ENCODE data around the gene PRKAG1. TPM values are rescaled to one million over a fixed set of nuclear protein-coding genes. Genes with fewer than 3 reads are reported as not detected.

The PRKAG1 gene
- polyA plus RNA-seq, 2 of the 4 experiments (the other 2 are of a cell fraction): 40.0 to 100 TPM

GRCh38 chr12:49032276-49032675, 13.7 kb upstream of the PRKAG1 start:
- CTCF ChIA-PET: interaction anchor here (1.2 to 5.2 kb wide), 4 partner anchors 10 to 12 kb away, joined by 4 to 34 read pairs (median 6); no protein-coding TSS in a partner anchor
- no peaks in the 10 kb centered on the region for H3K9me3 ChIP-seq
- H3K4me2 ChIP-seq: no peak overlapping the region
- POLR2A ChIA-PET: interaction anchor here (0.7 kb wide), 1 partner anchor 12 kb away, joined by 3 read pairs; no protein-coding TSS in a partner anchor
- no peak overlapping the region for H3K27ac ChIP-seq
- TF ChIP-seq HDAC2 (IDR thresholded peaks at IDR 0.05) (no peak), HOXB5 (CRISPR knock-in tag; IDR thresholded peaks at IDR 0.05) (no peak), HEYL (CRISPR knock-in tag; IDR thresholded peaks at IDR 0.05) (no peak), CHD4 (IDR thresholded peaks at IDR 0.05; ENCODE audit: borderline replicate concordance) (no peak), SMC3 (IDR thresholded peaks at IDR 0.05) (no peak), EP300 (IDR thresholded peaks at IDR 0.05) (no peak), RARB (CRISPR knock-in tag; IDR thresholded peaks at IDR 0.05) (no peak), EHMT2 (IDR thresholded peaks at IDR 0.05; ENCODE audit: low read depth) (no peak)
- TF ChIP-seq, protein P1, sequence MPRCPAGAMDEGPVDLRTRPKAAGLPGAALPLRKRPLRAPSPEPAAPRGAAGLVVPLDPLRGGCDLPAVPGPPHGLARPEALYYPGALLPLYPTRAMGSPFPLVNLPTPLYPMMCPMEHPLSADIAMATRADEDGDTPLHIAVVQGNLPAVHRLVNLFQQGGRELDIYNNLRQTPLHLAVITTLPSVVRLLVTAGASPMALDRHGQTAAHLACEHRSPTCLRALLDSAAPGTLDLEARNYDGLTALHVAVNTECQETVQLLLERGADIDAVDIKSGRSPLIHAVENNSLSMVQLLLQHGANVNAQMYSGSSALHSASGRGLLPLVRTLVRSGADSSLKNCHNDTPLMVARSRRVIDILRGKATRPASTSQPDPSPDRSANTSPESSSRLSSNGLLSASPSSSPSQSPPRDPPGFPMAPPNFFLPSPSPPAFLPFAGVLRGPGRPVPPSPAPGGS (IDR thresholded peaks at IDR 0.05): no peak
- TF ChIP-seq, protein P2, sequence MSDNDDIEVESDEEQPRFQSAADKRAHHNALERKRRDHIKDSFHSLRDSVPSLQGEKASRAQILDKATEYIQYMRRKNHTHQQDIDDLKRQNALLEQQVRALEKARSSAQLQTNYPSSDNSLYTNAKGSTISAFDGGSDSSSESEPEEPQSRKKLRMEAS (IDR thresholded peaks at IDR 0.05): no peak
- TF ChIP-seq, protein P3, sequence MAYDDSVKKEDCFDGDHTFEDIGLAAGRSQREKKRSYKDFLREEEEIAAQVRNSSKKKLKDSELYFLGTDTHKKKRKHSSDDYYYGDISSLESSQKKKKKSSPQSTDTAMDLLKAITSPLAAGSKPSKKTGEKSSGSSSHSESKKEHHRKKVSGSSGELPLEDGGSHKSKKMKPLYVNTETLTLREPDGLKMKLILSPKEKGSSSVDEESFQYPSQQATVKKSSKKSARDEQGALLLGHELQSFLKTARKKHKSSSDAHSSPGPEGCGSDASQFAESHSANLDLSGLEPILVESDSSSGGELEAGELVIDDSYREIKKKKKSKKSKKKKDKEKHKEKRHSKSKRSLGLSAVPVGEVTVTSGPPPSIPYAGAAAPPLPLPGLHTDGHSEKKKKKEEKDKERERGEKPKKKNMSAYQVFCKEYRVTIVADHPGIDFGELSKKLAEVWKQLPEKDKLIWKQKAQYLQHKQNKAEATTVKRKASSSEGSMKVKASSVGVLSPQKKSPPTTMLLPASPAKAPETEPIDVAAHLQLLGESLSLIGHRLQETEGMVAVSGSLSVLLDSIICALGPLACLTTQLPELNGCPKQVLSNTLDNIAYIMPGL (CRISPR knock-in tag; IDR thresholded peaks at IDR 0.05; ENCODE audit: borderline replicate concordance): no peak
- DNase-seq (ENCODE audit: low read depth in 1 of 2, low spot score in 1 of 2) (no peak), ATAC-seq (peak in 1 of 2 experiments; percentile 5; a peak in 2 of 6 replicates), FAIRE-seq (no peak)
- no peak overlapping the region for H3K4me3 ChIP-seq
- H3K4me1 ChIP-seq: no peaks in the 10 kb centered on the region
- 72% methylated on average over 4 of the region's 4 CpGs for WGBS (ENCODE audit: missing lambda C conversion rate)

DNA sequence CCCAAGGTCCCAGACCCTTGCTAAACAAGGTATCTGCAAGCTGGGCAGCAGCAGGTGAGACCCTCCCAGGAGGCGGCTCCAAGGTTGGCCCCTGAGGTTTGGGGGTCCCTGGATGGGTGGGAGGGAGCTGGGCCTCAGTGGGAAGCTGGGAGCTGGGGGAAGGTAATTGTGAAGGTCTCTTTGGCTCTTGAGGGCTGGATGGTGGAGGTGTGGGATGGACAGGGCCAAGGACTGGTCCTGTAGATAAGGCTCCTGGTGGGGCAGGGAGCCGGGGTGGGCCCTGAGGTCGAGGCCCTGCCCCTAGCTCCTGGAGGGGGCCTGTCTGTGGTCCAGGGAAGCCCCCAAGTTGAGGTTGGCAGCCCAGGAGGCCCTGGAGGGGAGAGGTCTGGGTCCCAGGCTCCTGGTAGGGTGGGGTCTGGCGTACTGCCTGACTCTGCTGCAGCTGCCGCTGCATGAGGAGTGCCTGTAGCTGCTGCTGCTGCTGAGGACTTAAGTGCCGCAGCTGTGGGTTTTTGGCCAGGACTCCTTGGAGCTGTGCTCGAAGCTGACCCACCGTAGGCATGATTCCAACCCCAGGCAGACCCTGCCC, 13.1 kb upstream of the PRKAG1 start:
- TF ChIP-seq ZNF302 (CRISPR knock-in tag; IDR thresholded peaks at IDR 0.05) (no peak), HOXB5 (CRISPR knock-in tag; IDR thresholded peaks at IDR 0.05) (no peak), SMC3 (IDR thresholded peaks at IDR 0.05) (no peak), MAZ (IDR thresholded peaks at IDR 0.05; ENCODE audit: borderline replicate concordance, low read depth, low read length) (no peak), BHLHE40 (IDR thresholded peaks at IDR 0.05; ENCODE audit: low read depth, low read length) (no peak)
- TF ChIP-seq, protein P4, sequence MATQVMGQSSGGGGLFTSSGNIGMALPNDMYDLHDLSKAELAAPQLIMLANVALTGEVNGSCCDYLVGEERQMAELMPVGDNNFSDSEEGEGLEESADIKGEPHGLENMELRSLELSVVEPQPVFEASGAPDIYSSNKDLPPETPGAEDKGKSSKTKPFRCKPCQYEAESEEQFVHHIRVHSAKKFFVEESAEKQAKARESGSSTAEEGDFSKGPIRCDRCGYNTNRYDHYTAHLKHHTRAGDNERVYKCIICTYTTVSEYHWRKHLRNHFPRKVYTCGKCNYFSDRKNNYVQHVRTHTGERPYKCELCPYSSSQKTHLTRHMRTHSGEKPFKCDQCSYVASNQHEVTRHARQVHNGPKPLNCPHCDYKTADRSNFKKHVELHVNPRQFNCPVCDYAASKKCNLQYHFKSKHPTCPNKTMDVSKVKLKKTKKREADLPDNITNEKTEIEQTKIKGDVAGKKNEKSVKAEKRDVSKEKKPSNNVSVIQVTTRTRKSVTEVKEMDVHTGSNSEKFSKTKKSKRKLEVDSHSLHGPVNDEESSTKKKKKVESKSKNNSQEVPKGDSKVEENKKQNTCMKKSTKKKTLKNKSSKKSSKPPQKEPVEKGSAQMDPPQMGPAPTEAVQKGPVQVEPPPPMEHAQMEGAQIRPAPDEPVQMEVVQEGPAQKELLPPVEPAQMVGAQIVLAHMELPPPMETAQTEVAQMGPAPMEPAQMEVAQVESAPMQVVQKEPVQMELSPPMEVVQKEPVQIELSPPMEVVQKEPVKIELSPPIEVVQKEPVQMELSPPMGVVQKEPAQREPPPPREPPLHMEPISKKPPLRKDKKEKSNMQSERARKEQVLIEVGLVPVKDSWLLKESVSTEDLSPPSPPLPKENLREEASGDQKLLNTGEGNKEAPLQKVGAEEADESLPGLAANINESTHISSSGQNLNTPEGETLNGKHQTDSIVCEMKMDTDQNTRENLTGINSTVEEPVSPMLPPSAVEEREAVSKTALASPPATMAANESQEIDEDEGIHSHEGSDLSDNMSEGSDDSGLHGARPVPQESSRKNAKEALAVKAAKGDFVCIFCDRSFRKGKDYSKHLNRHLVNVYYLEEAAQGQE (IDR thresholded peaks at IDR 0.05): no peak
- Histone ChIP-seq H3K27ac (no peak overlapping the region), H3K4me3 (no peak overlapping the region), H3K9me3 (no peaks in the 10 kb centered on the region), H3K4me1 (no peaks in the 10 kb centered on the region), H3K4me2 (no peak overlapping the region)
- 91% methylated on average over 6 of the region's 8 CpGs for WGBS (ENCODE audit: missing lambda C conversion rate)
- ChIA-PET POLR2A (interaction anchor here (0.7 kb wide), 1 partner anchor 12 kb away, joined by 3 read pairs; no protein-coding TSS in a partner anchor), CTCF (interaction anchor here (0.6 to 5.2 kb wide), 6 partner anchors 9 to 43 kb away, joined by 3 to 34 read pairs (median 5); no protein-coding TSS in a partner anchor)
- DNase-seq (ENCODE audit: low read depth in 1 of 2, low spot score in 1 of 2): no peak
- ATAC-seq: peak in 1 of 2 experiments; percentile 4; a peak in 3 of 6 replicates
- FAIRE-seq: no peak

Measured in A549 (cell line).